K562 (cell line): ENCODE data around the gene LPAR5. TPM values are rescaled to one million over a fixed set of nuclear protein-coding genes. Genes with fewer than 3 reads are reported as not detected.

ENCODE experiments used
- CHD1 ChIP-seq: fragments of 200-600 bp; sonication (generic); IDR thresholded peaks from one replicate; pipeline ENCODE4 v1.6.1; 2012; ENCODE audit warnings: mild to moderate bottlenecking, moderate library complexity, low read length, inconsistent platforms
- E2F3 ChIP-seq: fragments of 250-450 bp; sonication (Bioruptor Pico); IDR thresholded peaks from 2 replicates; pipeline ENCODE4 v1.4.0; 2020; ENCODE audit warnings: mild to moderate bottlenecking
- ELF2 ChIP-seq: fragments of 250-450 bp; sonication (Bioruptor Pico); IDR thresholded peaks from 2 replicates; pipeline ENCODE4 v1.5.0; 2021; ENCODE audit warnings: mild to moderate bottlenecking
- MTA1 ChIP-seq: fragments of 450-650 bp; IDR thresholded peaks from 2 replicates; pipeline ENCODE4 v1.6.1; 2017; ENCODE audit warnings: borderline replicate concordance
- MYNN ChIP-seq, 2 experiments: sonication (generic); formaldehyde crosslinking in 1 of 2; IDR thresholded peaks; 2 replicates each; pipeline versions ENCODE4 v1.5.0 to v1.6.1; 2016 to 2020; ENCODE audit warnings: antibody characterized with exemption in 1 of 2, missing genetic modification reagents in 1 of 2
- NR2F6 ChIP-seq: fragments of 450-650 bp; formaldehyde crosslinking; IDR thresholded peaks from 2 replicates; pipeline ENCODE4 v1.4.0; 2020; ENCODE audit warnings: mild to moderate bottlenecking
- RCOR1 ChIP-seq, 2 experiments: IDR thresholded peaks; 2 replicates each; pipeline ENCODE4 v1.6.1; 2012; ENCODE audit warnings: low read depth in 2 of 2, low read length in 2 of 2, borderline replicate concordance in 1 of 2, improper control_type of control experiment in 1 of 2
- SLC30A9 ChIP-seq: fragments of 250-450 bp; sonication (Bioruptor Pico); IDR thresholded peaks from 2 replicates; pipeline ENCODE4 v1.8.0; 2022; ENCODE audit warnings: mild to moderate bottlenecking, moderate library complexity
- ZBTB49 ChIP-seq: sonication (generic); formaldehyde crosslinking; IDR thresholded peaks from 2 replicates; pipeline ENCODE4 v1.8.0; 2022; ENCODE audit warnings: missing genetic modification reagents, mild to moderate bottlenecking, borderline replicate concordance
- ZNF124 ChIP-seq: sonication (generic); formaldehyde crosslinking; IDR thresholded peaks from 2 replicates; pipeline ENCODE4 v1.8.1; 2022; ENCODE audit warnings: missing genetic modification reagents
- ZNF174 ChIP-seq: fragments of 250-450 bp; sonication (Bioruptor Pico); IDR thresholded peaks from 2 replicates; pipeline ENCODE4 v1.4.0; 2020; ENCODE audit warnings: mild to moderate bottlenecking
- polyA plus RNA-seq, 8 experiments: library from polyadenylated mRNA; depleted of rRNA in 4 of 8; stranded (reverse) in 5 of 8; unstranded in 3 of 8; fragments of >200 nt; fragmentation: Nextera tagmentation in 2 of 8; fragmentation: Illumina TruSeq in 1 of 8; extraction: Ambion mirVana in 2 of 8; extraction: Trizol in 1 of 8; gene quantifications; 2 replicates each; pipeline versions ENCODE4 v1.2.1 to v1.2.3, GENCODE V29; 2011 to 2014; ENCODE audit warnings: inconsistent platforms in 1 of 8, missing spikeins in 1 of 8
- total RNA-seq, 7 experiments: library from RNA; depleted of rRNA in 6 of 7; stranded (reverse); fragments of >200 nt in 6 of 7; fragmentation: Illumina TruSeq in 2 of 7; extraction: Trizol in 2 of 7; gene quantifications; 2 replicates each; pipeline versions ENCODE4 v1.2.1 to v1.2.3, GENCODE V29; 2011 to 2021; ENCODE audit warnings: low replicate concordance in 1 of 7
- TF ChIP-seq, protein P1 (sequence below), 2 experiments: fragments of 450-650 bp; formaldehyde crosslinking in 1 of 2; IDR thresholded peaks; 2 replicates each; pipeline versions ENCODE4 v1.4.0 to v1.6.1; 2014 to 2020; ENCODE audit warnings: mild to moderate bottlenecking in 2 of 2, borderline replicate concordance in 1 of 2, low read depth in 1 of 2
- TF ChIP-seq, protein P2 (sequence below): fragments of 450-650 bp; IDR thresholded peaks from 2 replicates; pipeline ENCODE4 v1.6.1; 2014; ENCODE audit warnings: low read depth, mild to moderate bottlenecking, moderate library complexity, borderline replicate concordance

The LPAR5 gene
- total and polyA plus RNA-seq, 9 of the 15 experiments (the other 6 are each of a cell fraction or from before 2014, with no cell fraction given), result 1.3 to 11.7 (median 3.6) TPM

DNA sequence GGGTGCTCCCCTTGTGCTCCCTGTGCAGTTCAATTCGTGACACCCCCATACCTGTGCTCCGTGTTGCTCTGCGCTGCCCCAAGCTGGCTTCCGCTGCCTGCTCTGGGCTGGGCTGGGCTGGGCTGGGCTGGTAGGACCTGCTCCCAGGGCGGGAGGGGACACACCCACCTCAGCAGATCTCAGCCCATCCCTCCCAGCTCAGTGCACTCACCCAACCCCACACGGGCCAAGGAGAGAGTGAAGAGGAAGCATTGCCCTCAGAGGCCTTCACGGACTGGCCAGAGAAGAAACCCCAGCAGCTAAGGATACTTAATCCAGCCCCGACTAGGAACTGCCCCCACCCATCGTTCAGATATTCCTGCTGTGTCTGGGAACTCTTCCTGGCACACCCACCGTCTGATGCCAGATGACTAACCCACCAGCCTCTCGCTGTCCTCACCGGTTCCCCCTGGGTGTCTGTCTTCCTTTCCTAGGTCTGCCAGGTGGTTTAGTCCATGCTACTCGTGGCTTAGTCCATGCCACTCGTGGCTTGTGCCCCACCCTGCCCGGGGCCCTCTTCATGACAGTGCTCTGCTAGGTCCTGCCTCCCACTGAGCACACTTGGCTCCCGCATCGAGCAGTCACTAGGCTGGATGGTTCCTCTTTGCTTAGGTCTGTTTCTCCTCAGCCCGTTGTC is at the start of gene LPAR5 (continued):
- TF ChIP-seq, protein P1, sequence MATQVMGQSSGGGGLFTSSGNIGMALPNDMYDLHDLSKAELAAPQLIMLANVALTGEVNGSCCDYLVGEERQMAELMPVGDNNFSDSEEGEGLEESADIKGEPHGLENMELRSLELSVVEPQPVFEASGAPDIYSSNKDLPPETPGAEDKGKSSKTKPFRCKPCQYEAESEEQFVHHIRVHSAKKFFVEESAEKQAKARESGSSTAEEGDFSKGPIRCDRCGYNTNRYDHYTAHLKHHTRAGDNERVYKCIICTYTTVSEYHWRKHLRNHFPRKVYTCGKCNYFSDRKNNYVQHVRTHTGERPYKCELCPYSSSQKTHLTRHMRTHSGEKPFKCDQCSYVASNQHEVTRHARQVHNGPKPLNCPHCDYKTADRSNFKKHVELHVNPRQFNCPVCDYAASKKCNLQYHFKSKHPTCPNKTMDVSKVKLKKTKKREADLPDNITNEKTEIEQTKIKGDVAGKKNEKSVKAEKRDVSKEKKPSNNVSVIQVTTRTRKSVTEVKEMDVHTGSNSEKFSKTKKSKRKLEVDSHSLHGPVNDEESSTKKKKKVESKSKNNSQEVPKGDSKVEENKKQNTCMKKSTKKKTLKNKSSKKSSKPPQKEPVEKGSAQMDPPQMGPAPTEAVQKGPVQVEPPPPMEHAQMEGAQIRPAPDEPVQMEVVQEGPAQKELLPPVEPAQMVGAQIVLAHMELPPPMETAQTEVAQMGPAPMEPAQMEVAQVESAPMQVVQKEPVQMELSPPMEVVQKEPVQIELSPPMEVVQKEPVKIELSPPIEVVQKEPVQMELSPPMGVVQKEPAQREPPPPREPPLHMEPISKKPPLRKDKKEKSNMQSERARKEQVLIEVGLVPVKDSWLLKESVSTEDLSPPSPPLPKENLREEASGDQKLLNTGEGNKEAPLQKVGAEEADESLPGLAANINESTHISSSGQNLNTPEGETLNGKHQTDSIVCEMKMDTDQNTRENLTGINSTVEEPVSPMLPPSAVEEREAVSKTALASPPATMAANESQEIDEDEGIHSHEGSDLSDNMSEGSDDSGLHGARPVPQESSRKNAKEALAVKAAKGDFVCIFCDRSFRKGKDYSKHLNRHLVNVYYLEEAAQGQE (IDR thresholded peaks at IDR 0.05; ENCODE audit: borderline replicate concordance), result peak; percentile 96
- TF ChIP-seq, protein P1 (CRISPR knock-in tag; IDR thresholded peaks at IDR 0.05; ENCODE audit: low read depth), result no peak
- no peak for TF ChIP-seq ZNF174
- no peak for TF ChIP-seq NR2F6 (CRISPR knock-in tag)
- no peak for TF ChIP-seq E2F3 (CRISPR knock-in tag)
- TF ChIP-seq ZBTB49 (CRISPR knock-in tag), result no peak
- peak; percentile 73 for TF ChIP-seq CHD1
- TF ChIP-seq RCOR1 (IDR thresholded peaks at IDR 0.05; ENCODE audit: borderline replicate concordance in 1 of 2, low read depth in 2 of 2, low read length in 2 of 2), result peak in 1 of 2 experiments; percentile 78; a peak in 2 of 4 replicates
- TF ChIP-seq, protein P2, sequence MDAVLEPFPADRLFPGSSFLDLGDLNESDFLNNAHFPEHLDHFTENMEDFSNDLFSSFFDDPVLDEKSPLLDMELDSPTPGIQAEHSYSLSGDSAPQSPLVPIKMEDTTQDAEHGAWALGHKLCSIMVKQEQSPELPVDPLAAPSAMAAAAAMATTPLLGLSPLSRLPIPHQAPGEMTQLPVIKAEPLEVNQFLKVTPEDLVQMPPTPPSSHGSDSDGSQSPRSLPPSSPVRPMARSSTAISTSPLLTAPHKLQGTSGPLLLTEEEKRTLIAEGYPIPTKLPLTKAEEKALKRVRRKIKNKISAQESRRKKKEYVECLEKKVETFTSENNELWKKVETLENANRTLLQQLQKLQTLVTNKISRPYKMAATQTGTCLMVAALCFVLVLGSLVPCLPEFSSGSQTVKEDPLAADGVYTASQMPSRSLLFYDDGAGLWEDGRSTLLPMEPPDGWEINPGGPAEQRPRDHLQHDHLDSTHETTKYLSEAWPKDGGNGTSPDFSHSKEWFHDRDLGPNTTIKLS, result no peak
- no peak for TF ChIP-seq MTA1
- TF ChIP-seq SLC30A9, result no peak
- no peak for TF ChIP-seq ZNF124 (CRISPR knock-in tag)
- TF ChIP-seq MYNN (IDR thresholded peaks at IDR 0.05), result peak; percentile 57; the same call in 1 of the 2 replicates
- no peak for TF ChIP-seq MYNN (CRISPR knock-in tag; IDR thresholded peaks at IDR 0.05)
- TF ChIP-seq ELF2 (CRISPR knock-in tag), result no peak
